Measurements from ENCODE around the gene SRSF3.
A peak's percentile ranks its signal among the peaks of the same experiment; 100 is the strongest.

SRSF3 gene

DNA sequence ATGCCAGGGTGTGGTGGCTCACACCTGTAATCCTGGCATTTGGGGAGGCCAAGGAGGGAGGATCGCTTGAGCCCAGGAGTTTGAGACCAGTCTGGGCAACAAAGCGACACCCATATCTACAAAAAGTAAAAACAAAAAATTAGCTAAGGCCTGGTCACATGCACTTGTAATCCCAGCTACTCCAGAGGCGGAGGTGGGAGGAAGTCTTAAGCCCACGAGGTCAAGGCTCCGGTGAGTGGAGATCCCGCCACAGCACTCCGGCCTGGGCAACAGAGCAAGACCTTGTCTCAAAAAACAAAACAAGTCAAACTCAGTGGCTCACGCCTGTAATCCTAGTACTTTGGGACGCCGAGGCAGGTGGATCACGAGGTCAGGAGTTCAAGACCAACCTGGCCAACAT, 35.6 kb downstream of the SRSF3 start:
- Histone ChIP-seq H3K4me1 (peaks cover 0 to 52% (median 35%) of the 10 kb centered on the region in 4 donors), H3K4me3 (no peak overlapping the region), H3K9me3 (no peaks in the 10 kb centered on the region), H3K27me3 (no peaks in the 10 kb centered on the region), H3K27ac (peak overlapping the region; percentile 57 to 79), H3K36me3 (no peaks in the 10 kb centered on the region)
- TF ChIP-seq, protein P1, sequence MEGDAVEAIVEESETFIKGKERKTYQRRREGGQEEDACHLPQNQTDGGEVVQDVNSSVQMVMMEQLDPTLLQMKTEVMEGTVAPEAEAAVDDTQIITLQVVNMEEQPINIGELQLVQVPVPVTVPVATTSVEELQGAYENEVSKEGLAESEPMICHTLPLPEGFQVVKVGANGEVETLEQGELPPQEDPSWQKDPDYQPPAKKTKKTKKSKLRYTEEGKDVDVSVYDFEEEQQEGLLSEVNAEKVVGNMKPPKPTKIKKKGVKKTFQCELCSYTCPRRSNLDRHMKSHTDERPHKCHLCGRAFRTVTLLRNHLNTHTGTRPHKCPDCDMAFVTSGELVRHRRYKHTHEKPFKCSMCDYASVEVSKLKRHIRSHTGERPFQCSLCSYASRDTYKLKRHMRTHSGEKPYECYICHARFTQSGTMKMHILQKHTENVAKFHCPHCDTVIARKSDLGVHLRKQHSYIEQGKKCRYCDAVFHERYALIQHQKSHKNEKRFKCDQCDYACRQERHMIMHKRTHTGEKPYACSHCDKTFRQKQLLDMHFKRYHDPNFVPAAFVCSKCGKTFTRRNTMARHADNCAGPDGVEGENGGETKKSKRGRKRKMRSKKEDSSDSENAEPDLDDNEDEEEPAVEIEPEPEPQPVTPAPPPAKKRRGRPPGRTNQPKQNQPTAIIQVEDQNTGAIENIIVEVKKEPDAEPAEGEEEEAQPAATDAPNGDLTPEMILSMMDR (IDR thresholded peaks at IDR 0.05), result no peak
- no peak for DNase-seq
- intact Hi-C loops (cut with DNase I; ENCODE audit: low total_unique reads), result loop anchor here (2.0 to 10.0 kb wide), 2 partner anchors 49 to 215 kb away; partner anchors contain the start of gene CDKN1A

DNA sequence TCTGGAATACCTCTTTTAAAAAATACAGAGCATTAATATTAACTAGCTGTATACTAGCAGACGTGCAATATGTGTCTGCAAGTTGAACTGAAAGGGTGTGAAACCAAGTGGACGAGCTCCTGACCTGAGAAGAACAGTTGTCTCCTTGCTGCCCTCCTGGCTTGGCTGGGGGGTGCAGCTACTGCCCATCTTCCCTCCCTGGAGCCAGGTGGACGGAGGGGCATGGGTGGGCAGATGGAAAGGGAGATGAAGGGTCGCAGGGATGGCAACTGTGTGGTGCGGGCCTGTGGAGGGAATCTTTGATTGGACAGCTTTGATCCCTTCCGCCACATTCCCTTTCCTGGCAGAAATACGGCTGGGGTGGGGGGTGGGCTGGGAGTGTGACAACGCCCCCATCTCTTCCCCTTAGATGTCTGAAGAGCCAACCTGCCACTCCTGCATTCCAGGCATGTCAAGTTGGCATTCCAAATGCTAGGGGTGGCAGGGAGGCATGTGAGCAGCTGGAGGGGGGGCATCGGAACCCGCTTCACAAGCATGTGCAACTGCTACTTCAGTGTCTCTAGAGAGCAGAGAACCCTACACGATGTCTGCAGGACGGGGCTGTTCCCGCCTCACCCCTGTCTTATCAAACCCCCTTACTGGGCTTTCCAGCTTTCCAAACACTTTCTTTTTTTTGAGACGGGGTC, 37.3 kb downstream of the SRSF3 start:
- Histone ChIP-seq H3K36me3 (no peaks in the 10 kb centered on the region), H3K4me3 (no peak overlapping the region), H3K27ac (no peak overlapping the region), H3K9me3 (no peaks in the 10 kb centered on the region), H3K4me1 (peaks cover 0 to 41% (median 27%) of the 10 kb centered on the region in 4 donors), H3K27me3 (no peaks in the 10 kb centered on the region)
- DNase-seq, result no peak
- intact Hi-C loops (cut with DNase I; ENCODE audit: low total_unique reads), result no loop called here
- TF ChIP-seq, protein P1 (IDR thresholded peaks at IDR 0.05), result no peak

DNA sequence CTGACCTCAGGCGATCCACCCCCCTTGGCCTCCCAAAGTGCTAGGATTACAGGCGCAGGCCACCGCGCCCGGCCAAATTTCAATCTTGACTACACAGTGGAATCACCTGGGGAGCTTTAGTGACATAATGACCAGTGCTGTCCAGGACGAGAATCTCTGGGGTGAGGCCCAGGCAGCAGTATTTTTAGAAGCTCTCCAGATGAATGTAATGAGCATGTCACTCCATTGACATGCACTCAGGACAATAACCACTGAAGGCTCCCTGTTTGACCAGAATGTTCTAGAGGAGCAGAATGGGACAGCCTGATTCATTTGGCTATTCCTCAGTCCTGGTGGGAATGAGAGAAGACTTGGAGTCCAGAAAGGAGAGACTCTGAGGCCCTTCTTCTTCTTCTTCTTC, 39.2 kb downstream of the SRSF3 start:
- Histone ChIP-seq H3K9me3 (no peaks in the 10 kb centered on the region), H3K4me3 (no peak overlapping the region), H3K36me3 (no peaks in the 10 kb centered on the region), H3K27ac (peak overlapping the region in 1 of 2 donors; percentile 60), H3K4me1 (peaks cover 0 to 28% (median 16%) of the 10 kb centered on the region in 4 donors), H3K27me3 (no peaks in the 10 kb centered on the region)
- TF ChIP-seq, protein P1 (IDR thresholded peaks at IDR 0.05), result no peak
- intact Hi-C loops (cut with DNase I; ENCODE audit: low total_unique reads), result no loop called here
- DNase-seq, result no peak

DNA sequence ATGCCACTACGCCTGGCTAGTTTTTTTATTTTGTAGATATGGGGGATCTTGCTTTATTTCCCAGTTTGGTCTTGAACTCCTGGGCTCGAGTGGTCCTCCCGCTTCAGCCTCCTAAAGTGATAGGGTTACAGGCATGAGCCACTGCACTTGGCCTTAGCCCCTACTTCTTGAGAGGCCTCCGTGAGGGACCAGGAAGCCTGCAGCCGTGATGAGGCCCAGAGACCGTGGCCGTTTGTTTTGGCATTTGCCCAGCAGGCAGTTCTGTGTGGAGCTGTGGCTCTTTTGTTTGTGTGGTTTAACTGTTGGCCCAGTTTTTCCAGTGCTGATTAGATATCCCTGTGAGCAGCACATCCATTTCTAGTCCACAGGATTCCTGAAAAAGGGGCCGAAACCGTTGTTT, 39.8 kb downstream of the SRSF3 start:
- peaks cover 0 to 23% (median 13%) of the 10 kb centered on the region in 4 donors for H3K4me1 ChIP-seq
- DNase-seq, result peak; percentile 44 to 85
- peak overlapping the region in 1 of 2 donors; percentile 60 for H3K27ac ChIP-seq
- H3K36me3 ChIP-seq, result no peaks in the 10 kb centered on the region
- no peak overlapping the region for H3K4me3 ChIP-seq
- intact Hi-C loops (cut with DNase I; ENCODE audit: low total_unique reads), result no loop called here
- H3K27me3 ChIP-seq, result no peaks in the 10 kb centered on the region
- no peaks in the 10 kb centered on the region for H3K9me3 ChIP-seq
- TF ChIP-seq, protein P1 (IDR thresholded peaks at IDR 0.05), result no peak

DNA sequence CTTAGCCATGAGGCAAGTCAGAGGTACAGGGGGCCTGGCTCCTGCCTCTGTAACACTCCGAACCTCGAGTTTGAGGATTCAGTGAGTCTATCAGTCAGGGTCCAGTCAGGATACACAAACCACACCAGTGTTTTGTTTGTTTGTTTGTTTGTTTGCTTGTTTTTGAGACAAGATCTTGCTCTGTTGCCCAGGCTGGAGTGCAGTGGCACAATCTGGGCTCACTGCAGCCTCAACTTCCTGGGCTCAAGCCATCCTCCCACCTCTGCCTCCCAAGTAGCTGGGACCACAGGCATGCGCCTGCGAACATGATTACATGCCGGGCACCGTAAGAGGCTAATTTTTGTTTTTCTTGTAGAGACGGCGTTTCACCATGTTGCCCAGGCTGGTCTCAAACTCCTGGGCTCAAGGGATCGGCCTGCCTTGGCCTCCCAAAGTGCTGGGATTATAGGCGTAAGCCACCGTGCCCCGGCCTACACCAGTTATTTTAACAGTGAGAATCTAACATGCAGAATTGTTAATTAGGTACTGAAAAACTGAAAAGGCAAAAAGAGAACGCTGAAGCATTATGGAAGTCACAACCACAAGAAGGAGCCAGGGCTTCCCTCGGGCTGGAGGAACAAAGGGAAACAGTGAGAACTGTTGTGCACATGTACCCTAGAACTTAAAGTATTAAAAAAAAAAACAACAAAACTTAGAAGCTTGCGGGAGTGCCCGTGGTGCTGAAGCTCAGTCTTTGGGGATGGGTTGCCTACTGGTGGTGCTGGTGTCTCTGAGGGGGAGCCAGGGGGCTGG, 40.4 kb downstream of the SRSF3 start:
- intact Hi-C loops (cut with DNase I; ENCODE audit: low total_unique reads), result no loop called here
- no peaks in the 10 kb centered on the region for H3K27me3 ChIP-seq
- H3K4me3 ChIP-seq, result no peak overlapping the region
- H3K27ac ChIP-seq, result peak overlapping the region in 1 of 2 donors; percentile 60
- TF ChIP-seq, protein P1 (IDR thresholded peaks at IDR 0.05), result no peak
- peaks cover 0 to 17% (median 7%) of the 10 kb centered on the region in 4 donors for H3K4me1 ChIP-seq
- no peaks in the 10 kb centered on the region for H3K9me3 ChIP-seq
- no peaks in the 10 kb centered on the region for H3K36me3 ChIP-seq
- DNase-seq, result no peak
